ENCODE measurements around the gene GSG1.

GRCh38 chr12:13106666-13107065, 3.2 kb upstream of the GSG1 start:
- no peak for TF ChIP-seq POLR2A (IDR thresholded peaks at IDR 0.05)
- no peak for TF ChIP-seq CTCF (IDR thresholded peaks at IDR 0.05)

Measured in heart left ventricle (tissue), 13 donors.